Tibial nerve (tissue), 4 donors: ENCODE results near the gene SLBP. TPM values are rescaled to one million over a fixed set of nuclear protein-coding genes. Genes with fewer than 3 reads are reported as not detected.

Source experiments
- DNase-seq, 2 donors: peaks; one replicate each; pipeline ENCODE4 v3.0.0-alpha.2; 2019; ENCODE audit warnings: low spot score in 2 of 2
- H3K27ac ChIP-seq, 4 donors: fragments of 200-600 bp; sonication (generic) in 3 of 4; one replicate each; pipeline ENCODE4 v1.5.1; 2017 to 2019; ENCODE audit warnings: mild to moderate bottlenecking in 1 of 4
- H3K27me3 ChIP-seq, 2 donors: fragments of 200-600 bp; sonication (generic) in 1 of 2; one replicate each; pipeline versions ENCODE4 v1.5.1 to v1.6.0; 2017 to 2019
- H3K36me3 ChIP-seq, 3 donors: fragments of 200-600 bp; sonication (generic); one replicate each; pipeline ENCODE4 v1.5.1; 2018 to 2019
- H3K4me1 ChIP-seq, 4 donors: fragments of 200-600 bp; sonication (generic) in 3 of 4; one replicate each; pipeline ENCODE4 v1.5.1; 2017 to 2019
- H3K4me3 ChIP-seq, 4 donors: fragments of 200-600 bp; sonication (generic) in 3 of 4; one replicate each; pipeline ENCODE4 v1.5.1; 2017 to 2019; ENCODE audit warnings: mild to moderate bottlenecking in 1 of 4, moderate library complexity in 1 of 4
- H3K9me3 ChIP-seq, 4 donors: fragments of 200-600 bp; sonication (generic) in 3 of 4; one replicate each; pipeline ENCODE4 v1.5.1; 2017 to 2019
- EP300 ChIP-seq, 2 donors: sonication (generic); formaldehyde crosslinking; IDR thresholded peaks; one replicate each; pipeline ENCODE4 v1.6.1; 2017; ENCODE audit warnings: antibody characterized with exemption in 2 of 2, mild to moderate bottlenecking in 1 of 2
- POLR2A ChIP-seq, 2 donors: fragments of 450-650 bp; IDR thresholded peaks; one replicate each; pipeline ENCODE4 v1.6.1; 2017; ENCODE audit warnings: antibody characterized with exemption in 2 of 2, mild to moderate bottlenecking in 2 of 2, moderate library complexity in 2 of 2
- WGBS, 2 donors: methylation state at CpG; one replicate each; pipeline ENCODE4 v1.1.5; 2018; 5-methylcytosine and 5-hydroxymethylcytosine counted together
- total RNA-seq, 4 donors: library from RNA; depleted of rRNA; stranded (reverse); fragments of >200 nt; gene quantifications; one replicate each; pipeline ENCODE4 v1.1.0, GENCODE V29; 2016
- TF ChIP-seq, protein P1 (sequence below), 5 experiments: fragments of 200-600 bp in 3 of 5; fragments of 450-650 bp in 2 of 5; sonication (generic) in 3 of 5; IDR thresholded peaks; one replicate each; pipeline ENCODE4 v1.5.1; 2016 to 2019; ENCODE audit warnings: antibody characterized with exemption in 5 of 5, mild to moderate bottlenecking in 3 of 5, moderate library complexity in 2 of 5

SLBP gene
- total RNA-seq, 4 donors from 2014 or later = 41.7 to 55.9 (median 53.5) TPM

DNA sequence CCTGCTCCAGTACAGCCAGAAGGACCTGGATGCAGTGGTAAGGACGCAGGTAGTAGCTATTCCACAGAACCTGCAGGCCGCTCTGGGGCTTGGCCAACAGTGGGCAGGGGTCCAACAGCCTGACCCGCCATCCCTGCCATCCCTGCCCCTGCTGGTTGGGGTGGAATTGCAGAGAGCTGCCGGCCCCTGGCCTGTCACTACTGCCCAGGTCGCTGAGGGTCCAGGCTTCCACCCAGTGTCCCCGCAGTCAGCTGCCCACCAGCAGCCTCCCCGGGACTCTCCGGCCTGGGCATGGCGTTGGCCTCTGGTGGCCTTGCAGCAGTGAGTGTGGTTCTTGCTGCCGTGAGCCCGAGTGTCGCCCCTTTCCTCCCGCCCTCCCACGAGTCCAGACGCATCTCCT, 25.5 kb upstream of the SLBP start:
- DNase-seq = no peak
- Histone ChIP-seq H3K27me3 (no peaks in the 10 kb centered on the region), H3K4me3 (no peak overlapping the region), H3K4me1 (no peaks in the 10 kb centered on the region), H3K36me3 (peaks cover 0 to 75% (median 9%) of the 10 kb centered on the region in 3 donors), H3K9me3 (peaks cover 0 to 11% (median 0%) of the 10 kb centered on the region in 4 donors), H3K27ac (no peak overlapping the region)
- TF ChIP-seq POLR2A (IDR thresholded peaks at IDR 0.05) (no peak), EP300 (IDR thresholded peaks at IDR 0.05) (no peak)
- TF ChIP-seq, protein P1, sequence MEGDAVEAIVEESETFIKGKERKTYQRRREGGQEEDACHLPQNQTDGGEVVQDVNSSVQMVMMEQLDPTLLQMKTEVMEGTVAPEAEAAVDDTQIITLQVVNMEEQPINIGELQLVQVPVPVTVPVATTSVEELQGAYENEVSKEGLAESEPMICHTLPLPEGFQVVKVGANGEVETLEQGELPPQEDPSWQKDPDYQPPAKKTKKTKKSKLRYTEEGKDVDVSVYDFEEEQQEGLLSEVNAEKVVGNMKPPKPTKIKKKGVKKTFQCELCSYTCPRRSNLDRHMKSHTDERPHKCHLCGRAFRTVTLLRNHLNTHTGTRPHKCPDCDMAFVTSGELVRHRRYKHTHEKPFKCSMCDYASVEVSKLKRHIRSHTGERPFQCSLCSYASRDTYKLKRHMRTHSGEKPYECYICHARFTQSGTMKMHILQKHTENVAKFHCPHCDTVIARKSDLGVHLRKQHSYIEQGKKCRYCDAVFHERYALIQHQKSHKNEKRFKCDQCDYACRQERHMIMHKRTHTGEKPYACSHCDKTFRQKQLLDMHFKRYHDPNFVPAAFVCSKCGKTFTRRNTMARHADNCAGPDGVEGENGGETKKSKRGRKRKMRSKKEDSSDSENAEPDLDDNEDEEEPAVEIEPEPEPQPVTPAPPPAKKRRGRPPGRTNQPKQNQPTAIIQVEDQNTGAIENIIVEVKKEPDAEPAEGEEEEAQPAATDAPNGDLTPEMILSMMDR (IDR thresholded peaks at IDR 0.05) = no peak
- WGBS, 2 donors = 96 to 98% methylated on average over 11 to 15 of the region's 15 CpGs

DNA sequence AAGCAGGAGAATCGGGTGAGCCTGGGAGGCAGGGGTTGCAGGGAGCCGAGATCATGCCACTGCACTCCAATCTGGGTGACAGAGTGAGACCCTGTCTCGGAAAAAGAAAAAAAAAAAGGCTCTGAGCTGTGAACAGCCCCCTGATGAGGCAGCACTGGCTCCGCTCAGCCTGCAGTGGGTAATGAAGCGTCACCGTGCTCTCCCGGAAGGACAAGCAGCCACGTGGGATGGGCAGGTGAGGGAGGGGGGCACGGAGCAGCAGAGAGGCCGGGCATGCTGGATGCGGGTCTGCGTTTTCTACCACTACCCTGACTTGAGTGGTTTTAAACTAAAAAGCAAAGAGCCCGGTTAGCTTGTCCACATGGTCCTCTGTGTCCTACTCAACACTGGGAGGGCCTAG, 24.7 kb upstream of the SLBP start:
- TF ChIP-seq POLR2A (IDR thresholded peaks at IDR 0.05) (no peak), EP300 (IDR thresholded peaks at IDR 0.05) (no peak)
- TF ChIP-seq, protein P1 (IDR thresholded peaks at IDR 0.05) = no peak
- Histone ChIP-seq H3K9me3 (peaks cover 0 to 11% (median 0%) of the 10 kb centered on the region in 4 donors), H3K36me3 (peaks cover 0 to 73% (median 9%) of the 10 kb centered on the region in 3 donors), H3K27me3 (no peaks in the 10 kb centered on the region), H3K4me3 (no peak overlapping the region), H3K4me1 (no peaks in the 10 kb centered on the region), H3K27ac (no peak overlapping the region)
- WGBS, 2 donors = 91 to 96% methylated on average over 13 of the region's 13 CpGs
- DNase-seq = no peak

DNA sequence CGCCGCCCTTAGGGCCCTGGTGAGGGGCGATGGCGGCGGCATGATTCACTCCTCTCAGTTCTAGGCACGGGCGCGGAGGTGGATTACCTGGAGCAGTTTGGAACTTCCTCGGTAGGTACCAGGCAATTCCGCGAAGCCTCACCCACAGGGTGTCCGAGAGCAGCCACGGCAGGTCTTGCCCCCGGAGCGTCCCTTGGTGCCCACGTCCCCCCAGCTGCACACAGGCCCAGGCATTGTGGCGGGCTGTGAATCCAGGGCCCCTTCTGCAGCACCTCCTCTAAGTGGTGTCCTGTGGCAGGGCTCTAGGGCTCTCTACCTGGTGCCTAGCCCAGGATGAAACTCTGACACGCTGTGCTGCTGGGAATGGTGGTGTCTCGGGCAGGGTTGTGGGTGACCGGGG, 23.1 kb upstream of the SLBP start:
- H3K4me1 ChIP-seq = no peaks in the 10 kb centered on the region
- no peaks in the 10 kb centered on the region for H3K27me3 ChIP-seq
- H3K36me3 ChIP-seq = peaks cover 0 to 70% (median 9%) of the 10 kb centered on the region in 3 donors
- H3K9me3 ChIP-seq = peaks cover 0 to 11% (median 0%) of the 10 kb centered on the region in 4 donors
- TF ChIP-seq, protein P1 (IDR thresholded peaks at IDR 0.05) = no peak
- TF ChIP-seq POLR2A (IDR thresholded peaks at IDR 0.05) (no peak), EP300 (IDR thresholded peaks at IDR 0.05) (no peak)
- no peak overlapping the region for H3K27ac ChIP-seq
- no peak overlapping the region for H3K4me3 ChIP-seq
- 89 to 92% methylated on average over 3 to 20 of the region's 20 CpGs for WGBS, 2 donors
- DNase-seq = no peak

DNA sequence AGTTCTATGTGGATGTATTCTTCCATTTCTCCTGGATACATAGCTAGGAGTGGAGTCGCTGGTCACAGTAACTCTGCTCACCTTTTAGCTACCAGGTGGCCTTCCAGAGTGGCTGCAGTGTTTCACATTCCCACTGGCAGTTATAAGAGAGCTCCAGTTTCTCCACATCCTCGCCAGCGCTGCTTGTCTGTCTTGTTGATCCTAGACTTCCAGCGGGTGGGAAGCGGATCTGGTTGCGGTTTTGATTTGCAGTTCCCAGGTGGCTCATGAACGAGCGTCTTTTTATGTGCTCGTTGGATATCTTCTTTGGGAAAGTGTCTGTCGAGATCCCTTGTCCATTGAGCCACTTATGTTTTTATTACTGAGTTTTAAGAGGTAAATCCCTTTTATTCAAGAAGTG, 20.8 kb upstream of the SLBP start:
- no peak overlapping the region for H3K4me3 ChIP-seq
- H3K4me1 ChIP-seq = peaks cover 0 to 11% (median 2%) of the 10 kb centered on the region in 4 donors
- H3K36me3 ChIP-seq = peaks cover 0 to 56% (median 9%) of the 10 kb centered on the region in 3 donors
- no peaks in the 10 kb centered on the region for H3K27me3 ChIP-seq
- 85 to 96% methylated on average over 10 of the region's 10 CpGs for WGBS, 2 donors
- H3K9me3 ChIP-seq = peaks cover 0 to 3% (median 0%) of the 10 kb centered on the region in 4 donors
- H3K27ac ChIP-seq = no peak overlapping the region
- no peak for DNase-seq
- TF ChIP-seq, protein P1 (IDR thresholded peaks at IDR 0.05) = no peak
- no peak for TF ChIP-seq POLR2A (IDR thresholded peaks at IDR 0.05)
- TF ChIP-seq EP300 (IDR thresholded peaks at IDR 0.05) = no peak

DNA sequence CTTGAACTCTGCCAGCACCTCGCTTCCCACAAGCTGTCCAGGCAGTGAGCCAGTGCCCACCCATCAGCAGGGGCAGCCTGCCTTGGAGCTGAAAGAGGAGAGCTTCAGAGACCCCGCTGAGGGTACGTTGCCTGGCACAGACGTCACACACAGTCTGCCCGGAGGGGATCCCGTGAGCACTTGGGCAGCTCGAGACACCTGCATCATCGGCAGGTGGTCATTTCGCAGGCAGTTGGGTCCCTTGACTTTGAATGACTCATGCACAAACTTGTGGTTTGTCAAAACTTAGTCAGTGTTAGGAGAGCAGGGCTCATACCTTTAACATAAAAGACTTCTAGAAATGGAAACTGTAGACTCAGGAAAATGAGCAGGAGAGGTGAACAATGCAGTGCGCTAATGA, 19.1 kb upstream of the SLBP start:
- H3K27me3 ChIP-seq = no peaks in the 10 kb centered on the region
- H3K36me3 ChIP-seq = peaks cover 0 to 46% (median 0%) of the 10 kb centered on the region in 3 donors
- no peaks in the 10 kb centered on the region for H3K9me3 ChIP-seq
- no peak for DNase-seq
- no peak for TF ChIP-seq POLR2A (IDR thresholded peaks at IDR 0.05)
- TF ChIP-seq, protein P1 (IDR thresholded peaks at IDR 0.05) = no peak
- TF ChIP-seq EP300 (IDR thresholded peaks at IDR 0.05) = no peak
- no peak overlapping the region for H3K27ac ChIP-seq
- peaks cover 0 to 28% (median 5%) of the 10 kb centered on the region in 4 donors for H3K4me1 ChIP-seq
- 88 to 96% methylated on average over 9 to 10 of the region's 10 CpGs for WGBS, 2 donors
- H3K4me3 ChIP-seq = no peak overlapping the region
